Pulmonary artery endothelial cell (primary cell): ENCODE results near the gene TRIM25. TPM values are rescaled to one million over a fixed set of nuclear protein-coding genes. Genes with fewer than 3 reads are reported as not detected.

Experiments used
- DNase-seq: peaks from one replicate; pipeline ENCODE4 v3.0.0-alpha.2; 2011; ENCODE audit warnings: low read depth, low spot score
- total RNA-seq: library from RNA; depleted of rRNA; stranded (reverse); fragments of >200 nt; gene quantifications from 2 replicates; pipeline ENCODE4 v1.2.3, GENCODE V29; 2014

Gene TRIM25
- total RNA-seq, 1 donor from 2014 or later, result 27.5 TPM

GRCh38 chr17:56896968-56897359 lies 16.9 kb downstream of the TRIM25 start:
- DNase-seq, result no peak

- DNase-seq, result no peak
These were observed 17.5 kb downstream of the TRIM25 start for GRCh38 chr17:56896217-56896967.

- DNase-seq, result no peak
These were observed 18.9 kb downstream of the TRIM25 start for GRCh38 chr17:56894859-56895455.

- no peak for DNase-seq
These were observed 20.3 kb downstream of the TRIM25 start for GRCh38 chr17:56893503-56893902.

GRCh38 chr17:56892333-56892732 lies 21.5 kb downstream of the TRIM25 start:
- DNase-seq, result no peak

GRCh38 chr17:56891751-56892150 lies 22.1 kb downstream of the TRIM25 start:
- DNase-seq, result no peak

GRCh38 chr17:56890906-56891674 lies 22.8 kb downstream of the TRIM25 start:
- DNase-seq, result no peak

GRCh38 chr17:56890390-56890789 lies 23.5 kb downstream of the TRIM25 start:
- DNase-seq, result no peak

- no peak for DNase-seq
These were observed 26.0 kb downstream of the TRIM25 start for GRCh38 chr17:56887552-56888467.

GRCh38 chr17:56887105-56887504 lies 26.7 kb downstream of the TRIM25 start:
- no peak for DNase-seq

GRCh38 chr17:56886288-56886731 lies 27.5 kb downstream of the TRIM25 start:
- DNase-seq, result no peak

GRCh38 chr17:56885312-56885657 lies 28.6 kb downstream of the TRIM25 start:
- no peak for DNase-seq

GRCh38 chr17:56884483-56885311 lies 29.2 kb downstream of the TRIM25 start:
- no peak for DNase-seq

GRCh38 chr17:56883616-56884015 lies 30.2 kb downstream of the TRIM25 start:
- DNase-seq, result no peak

GRCh38 chr17:56881685-56882295 lies 32.1 kb downstream of the TRIM25 start:
- DNase-seq, result no peak

- DNase-seq, result no peak
These were observed 33.3 kb downstream of the TRIM25 start for GRCh38 chr17:56880571-56880970.

GRCh38 chr17:56880133-56880532 lies 33.7 kb downstream of the TRIM25 start:
- no peak for DNase-seq

- DNase-seq, result no peak
These were observed 34.6 kb downstream of the TRIM25 start for GRCh38 chr17:56879280-56879679.

- DNase-seq, result no peak
These were observed 37.1 kb downstream of the TRIM25 start for GRCh38 chr17:56876766-56877179.

GRCh38 chr17:56870081-56870651 lies 43.7 kb downstream of the TRIM25 start:
- no peak for DNase-seq
